CD1c-positive myeloid dendritic cell (primary cell): ENCODE results near the gene LRRC8A.
"Not testable (repeated sequence)": the region's sequence is repeated elsewhere in the genome, so short reads cannot be mapped to it uniquely, and the experiment has no call there.

Experiments
- DNase-seq: peaks from one replicate; pipeline ENCODE4 v3.0.0-alpha.2; 2016; ENCODE audit errors: extremely low spot score

The LRRC8A gene

DNA sequence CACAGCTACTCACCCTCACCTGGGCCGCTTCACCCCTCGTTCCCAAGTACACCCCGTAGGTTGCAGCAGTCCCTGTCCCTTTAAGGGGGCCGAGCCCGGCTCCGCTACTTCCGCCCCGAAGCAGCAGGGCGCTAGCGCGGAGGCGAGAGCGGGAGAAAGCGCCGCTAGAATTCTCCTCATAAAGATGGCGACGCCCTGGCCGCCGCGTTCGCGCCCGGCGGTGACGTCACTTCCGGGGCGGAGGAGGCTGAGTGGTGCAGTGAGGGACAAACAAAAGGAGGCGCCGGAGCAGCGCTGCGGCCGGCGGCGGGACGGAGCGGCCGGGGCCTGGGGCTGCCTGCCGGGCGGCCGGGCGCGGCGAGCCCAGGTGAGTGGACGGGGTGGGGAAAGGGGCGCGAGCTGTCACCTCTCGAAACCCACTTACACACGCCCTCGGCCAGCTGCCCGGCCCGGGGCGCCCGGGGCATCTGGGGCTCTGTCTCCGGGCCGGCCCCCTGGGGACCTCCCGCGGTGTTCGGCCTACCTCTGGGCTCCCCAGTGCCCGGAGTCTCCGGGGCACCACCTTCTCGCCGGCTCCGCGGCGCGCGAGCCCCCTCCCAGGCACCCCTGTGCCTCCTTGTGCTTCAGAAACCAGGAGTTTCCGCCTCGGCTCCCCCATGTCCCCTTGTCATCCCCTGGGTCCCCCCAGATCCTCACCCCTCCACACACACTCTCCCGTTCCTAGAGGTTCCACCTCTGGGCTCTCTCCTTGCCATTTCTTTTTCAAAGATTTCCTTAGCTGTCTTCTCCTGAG, at the start of gene LRRC8A, which contains the start of gene KYAT1:
LRRC8A (plus strand) TSS at position 250 of the 793 bp plus-strand sequence. CDS start 25,032 bp downstream, outside the sequence.
KYAT1 (minus strand) TSS at position 67 of the 793 bp plus-strand sequence. CDS start 36,545 bp downstream, outside the sequence.
- peak; percentile 99 for DNase-seq

DNA sequence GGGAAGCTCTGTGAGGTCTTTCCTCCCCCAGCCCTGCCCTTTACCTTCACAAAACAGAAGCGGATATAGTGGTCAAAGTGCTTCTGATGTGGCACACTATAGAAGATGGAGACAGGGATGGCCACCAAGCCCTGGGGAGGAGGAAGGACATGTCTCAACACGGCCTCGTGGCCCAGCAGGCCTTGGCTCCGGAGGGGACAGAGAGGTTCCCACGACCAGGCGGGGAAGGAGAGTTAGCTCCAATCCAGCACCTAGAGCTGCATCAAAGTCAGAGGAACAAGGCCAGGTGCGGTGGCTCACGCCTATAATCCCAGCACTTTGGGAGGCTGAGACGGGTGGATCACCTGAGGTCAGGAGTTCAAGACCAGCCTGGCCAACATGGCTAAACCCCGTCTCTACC, 48.2 kb upstream of the LRRC8A start:
- DNase-seq: no peak

DNA sequence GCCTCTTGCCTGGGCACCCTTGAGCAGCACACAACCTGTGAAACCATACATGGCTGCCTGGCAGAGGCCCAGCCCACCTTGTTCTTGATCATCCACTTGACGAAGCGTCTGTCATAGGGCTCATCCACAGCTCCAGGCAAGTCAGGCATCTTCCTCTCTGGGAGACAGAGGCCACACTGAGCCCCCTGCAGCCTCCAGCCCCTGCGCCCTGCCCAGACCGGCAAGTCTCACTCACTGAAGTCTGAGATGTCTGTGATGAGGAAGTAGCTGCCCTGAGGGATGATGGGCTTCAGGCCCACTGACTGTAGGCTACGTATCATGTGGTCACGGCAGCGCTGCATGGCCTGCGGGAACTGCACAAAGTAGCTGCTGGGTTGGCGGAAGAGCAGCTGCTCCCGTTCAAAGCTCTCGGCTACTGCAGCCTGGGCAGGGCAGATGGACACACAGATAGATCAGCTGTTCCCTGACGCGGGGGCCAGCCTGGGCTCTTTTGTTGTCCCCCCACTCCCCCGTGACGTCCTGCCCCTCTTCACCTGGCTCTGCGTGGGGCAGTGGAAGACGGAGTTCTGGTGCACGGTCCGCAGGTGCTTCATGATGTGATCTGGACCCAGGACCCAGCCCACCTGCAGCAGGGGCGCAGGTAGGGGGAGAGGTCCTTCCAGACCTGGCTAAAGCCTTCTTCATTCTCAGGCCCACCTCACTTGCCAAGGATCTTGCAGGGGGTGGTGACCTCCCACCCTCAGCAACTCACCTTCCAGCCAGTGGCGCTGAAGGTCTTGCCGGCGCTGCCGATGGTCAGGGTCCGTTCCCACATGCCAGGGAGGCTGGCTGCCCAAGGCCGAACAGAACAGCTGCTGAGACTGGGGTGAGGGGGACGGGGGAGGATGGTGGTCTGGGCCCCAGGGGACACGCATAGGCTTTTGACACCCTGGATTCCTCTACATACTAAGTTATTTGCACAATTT, 46.4 kb upstream of the LRRC8A start:
- no peak for DNase-seq

DNA sequence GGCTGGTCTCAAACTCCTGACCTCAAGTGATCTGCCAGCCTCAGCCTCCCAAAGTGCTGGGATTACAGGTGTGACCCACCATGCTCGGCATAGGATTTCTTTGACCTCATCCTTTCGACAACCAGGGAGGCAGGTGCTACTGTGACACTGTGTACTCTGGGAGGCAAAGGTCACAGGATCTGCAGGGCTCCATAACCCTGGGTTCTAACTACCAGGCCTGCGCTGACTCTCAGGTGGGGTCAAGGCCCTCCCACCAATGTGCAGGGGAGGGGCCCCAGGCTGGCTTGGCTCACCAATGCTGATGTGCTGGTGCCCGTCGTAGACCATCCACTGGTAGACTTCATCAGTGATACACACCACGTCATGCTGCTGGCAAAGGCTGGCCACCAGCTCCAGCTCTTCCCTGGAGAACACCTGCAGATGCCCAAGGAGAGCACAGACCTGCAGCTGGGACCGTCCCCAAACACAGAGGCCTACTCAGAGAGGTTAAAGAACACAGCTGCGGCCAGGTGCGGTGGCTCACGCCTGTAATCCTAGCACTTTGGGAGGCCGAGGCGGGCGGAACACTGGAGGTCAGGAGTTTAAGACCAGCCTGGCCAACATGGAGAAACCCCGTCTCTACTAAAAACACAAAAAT, 45.3 kb upstream of the LRRC8A start:
- no peak for DNase-seq

DNA sequence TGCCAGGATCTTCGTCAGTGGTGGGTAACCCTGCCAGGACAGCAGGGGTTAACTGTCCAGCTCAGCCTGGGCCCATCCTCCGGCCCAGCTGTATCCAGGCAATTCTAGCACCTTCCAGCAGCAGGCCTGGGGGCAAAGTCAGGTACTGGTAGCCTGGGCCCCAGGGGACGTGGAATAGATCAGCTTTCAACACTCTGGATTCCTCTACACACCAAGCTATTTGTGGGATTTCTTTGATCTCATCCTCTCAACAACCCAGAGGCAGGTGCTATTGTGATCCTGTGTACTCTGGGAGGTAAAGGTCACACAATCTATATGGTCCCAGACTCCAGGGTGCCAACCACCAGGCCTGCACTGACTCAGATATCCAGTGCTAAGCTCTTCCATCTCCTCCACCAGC, 43.6 kb upstream of the LRRC8A start:
- DNase-seq: no peak

DNA sequence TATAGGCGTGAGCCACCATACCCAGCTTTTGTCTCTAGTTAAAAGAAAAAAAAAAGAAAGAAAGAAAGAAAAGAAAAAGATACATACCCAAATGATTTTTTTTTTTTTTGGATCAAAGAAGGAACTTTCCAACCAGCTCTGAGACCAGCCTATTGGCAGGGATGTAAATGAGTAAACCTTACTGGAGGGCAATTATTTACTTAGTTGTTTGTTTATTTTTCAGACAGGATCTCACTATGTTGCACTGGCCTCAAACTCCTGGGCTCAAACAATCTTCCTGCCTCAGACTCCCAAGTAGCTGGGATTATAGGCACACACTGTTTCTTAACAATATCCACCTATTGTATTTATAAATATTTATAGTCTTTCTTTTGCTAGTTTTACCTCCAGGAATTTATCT, 41.4 kb upstream of the LRRC8A start:
- no peak for DNase-seq

DNA sequence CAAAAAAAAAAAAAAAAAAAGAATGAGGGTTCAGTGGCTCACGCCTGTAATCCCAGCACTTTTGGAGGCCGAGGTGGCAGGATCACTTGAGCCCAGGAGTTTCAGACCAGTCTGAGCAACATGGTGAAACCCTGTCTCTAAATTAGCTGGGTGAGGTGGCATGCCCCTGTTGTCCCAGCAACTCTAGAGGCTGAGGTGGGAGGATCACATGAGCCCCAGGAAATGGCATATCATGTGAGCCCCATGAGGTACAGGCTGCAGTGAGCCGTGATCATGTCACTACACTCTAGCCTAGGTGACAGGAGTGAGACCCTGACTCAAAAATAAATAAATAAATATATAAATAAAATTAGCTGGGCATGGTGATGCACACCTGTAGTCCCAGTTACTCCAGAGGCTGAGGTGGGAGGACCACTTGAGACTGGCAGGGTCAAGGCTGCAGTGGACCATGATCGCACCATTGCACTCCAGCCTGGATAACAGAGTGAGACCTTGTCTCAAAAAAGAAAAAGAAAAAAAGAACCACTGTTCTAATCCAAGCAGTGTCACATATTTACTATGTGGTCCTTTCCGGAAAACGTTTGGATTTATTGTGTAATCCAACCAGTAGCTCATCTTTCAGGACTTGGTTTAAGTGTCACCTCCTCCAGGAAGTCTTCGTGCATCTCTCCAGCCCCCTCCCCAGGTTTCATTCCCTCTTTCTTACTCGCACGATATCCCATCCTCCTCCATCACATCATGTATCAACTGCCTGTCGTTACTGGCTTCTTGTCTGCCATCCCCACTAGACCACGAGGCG, 40.0 kb upstream of the LRRC8A start:
- DNase-seq: no peak

DNA sequence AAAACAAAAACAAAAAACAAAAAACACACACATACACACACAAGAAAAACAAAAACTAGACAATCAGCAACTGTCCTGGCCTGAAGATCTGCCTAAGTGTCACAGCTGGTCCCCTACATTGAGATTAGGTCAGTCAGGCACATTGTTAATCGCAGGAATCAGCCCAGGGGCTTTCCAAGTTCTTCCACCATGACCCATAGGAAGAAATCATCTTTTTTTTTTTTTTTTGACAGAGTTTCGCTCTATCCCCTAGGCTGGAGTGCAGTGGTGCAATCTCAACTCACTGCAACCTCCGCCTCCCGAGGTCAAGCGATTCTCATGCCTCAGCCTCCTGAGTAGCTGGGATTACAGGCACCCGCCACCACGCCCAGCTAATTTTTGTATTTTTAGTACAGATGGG, 38.8 kb upstream of the LRRC8A start:
- not testable (repeated sequence) for DNase-seq

DNA sequence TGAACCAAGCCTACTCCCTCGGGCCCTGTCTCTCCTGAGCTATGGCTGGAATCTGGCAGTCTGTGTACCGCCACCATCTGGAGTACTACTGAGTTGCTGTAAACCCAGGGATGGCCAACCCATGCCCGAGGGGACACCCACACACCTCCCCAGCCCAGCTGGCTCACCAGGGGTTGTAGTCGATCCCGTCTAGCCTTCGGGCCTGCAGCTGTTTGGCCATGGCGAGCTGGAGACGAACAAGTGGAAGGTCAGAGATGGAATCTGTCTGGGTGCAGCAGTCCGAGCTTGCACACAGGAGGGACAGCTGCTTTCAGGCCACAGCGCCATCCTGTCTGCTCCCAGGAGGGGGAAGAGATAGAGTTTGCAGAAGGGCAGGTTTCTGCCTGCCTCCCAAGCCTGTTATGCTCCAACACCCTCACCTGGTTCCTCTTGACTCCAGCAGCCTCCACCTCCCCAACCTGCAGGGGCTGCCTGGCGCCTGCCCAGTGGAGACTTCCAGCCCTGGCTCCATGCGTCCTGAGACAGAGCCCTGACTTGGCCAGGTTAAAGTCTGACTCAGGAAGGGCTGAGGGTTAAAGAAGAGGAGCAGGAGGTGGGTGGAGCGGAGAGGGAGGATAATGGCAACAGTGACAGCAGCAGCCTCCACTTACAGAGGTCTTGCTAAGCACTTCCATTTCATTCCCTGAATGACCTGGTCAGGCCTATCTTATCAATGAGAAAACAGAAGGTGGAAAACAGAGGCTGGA, 36.6 kb upstream of the LRRC8A start:
- no peak for DNase-seq

DNA sequence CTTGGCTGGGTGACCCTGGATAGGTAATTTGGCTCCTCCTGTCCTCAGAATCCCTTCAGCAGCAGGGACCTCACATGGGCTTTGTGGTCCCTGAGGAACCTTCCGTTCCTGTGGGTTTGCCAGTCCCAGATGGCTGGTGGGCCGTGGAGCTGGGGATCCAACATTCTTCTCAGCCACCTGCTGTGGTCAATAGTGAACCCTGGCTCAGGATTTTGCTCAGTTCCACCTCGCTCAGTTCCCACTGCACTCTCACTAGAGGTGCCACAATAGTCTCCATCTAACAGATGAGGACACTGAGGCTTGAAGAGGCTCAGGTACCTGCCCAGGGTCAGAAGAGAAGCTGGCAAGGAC, 35.3 kb upstream of the LRRC8A start:
- no peak for DNase-seq

DNA sequence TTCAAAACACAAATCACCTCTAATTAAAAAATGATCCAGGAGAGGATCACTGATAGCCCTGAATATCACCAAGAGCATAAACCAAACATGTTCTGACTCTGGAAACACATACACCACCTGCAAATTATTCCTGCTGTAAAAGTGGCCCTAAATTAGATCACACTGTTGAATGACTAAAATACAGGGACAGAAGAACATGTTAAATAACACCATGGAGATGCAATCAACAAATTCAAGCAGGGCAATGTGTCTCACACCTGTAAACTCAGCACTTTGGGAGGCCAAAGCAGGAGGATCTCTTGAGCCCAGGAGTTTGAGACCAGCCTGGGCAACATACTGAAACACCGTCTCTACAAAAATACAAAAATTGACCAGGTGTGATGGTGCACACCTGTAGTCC, 34.1 kb upstream of the LRRC8A start:
- no peak for DNase-seq

DNA sequence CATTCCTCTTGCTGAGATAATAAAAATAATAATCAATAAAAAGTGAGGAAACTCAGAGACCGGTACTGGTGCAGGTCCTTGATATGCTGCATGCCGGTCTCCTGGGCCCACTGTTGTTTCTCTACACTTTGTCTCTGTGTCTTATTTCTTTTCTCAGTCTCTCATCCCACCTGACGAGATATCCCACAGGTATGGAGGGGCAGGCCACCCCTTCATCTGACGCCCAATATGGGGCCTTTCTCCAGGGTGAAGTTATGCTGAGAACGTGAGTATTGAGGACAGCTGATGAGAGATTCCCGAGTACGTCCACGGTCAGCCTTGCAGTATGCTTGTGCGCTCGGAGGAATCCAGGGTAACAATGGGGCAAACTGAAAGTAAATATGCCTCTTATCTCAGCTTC, 30.9 kb upstream of the LRRC8A start:
- not testable (repeated sequence) for DNase-seq

DNA sequence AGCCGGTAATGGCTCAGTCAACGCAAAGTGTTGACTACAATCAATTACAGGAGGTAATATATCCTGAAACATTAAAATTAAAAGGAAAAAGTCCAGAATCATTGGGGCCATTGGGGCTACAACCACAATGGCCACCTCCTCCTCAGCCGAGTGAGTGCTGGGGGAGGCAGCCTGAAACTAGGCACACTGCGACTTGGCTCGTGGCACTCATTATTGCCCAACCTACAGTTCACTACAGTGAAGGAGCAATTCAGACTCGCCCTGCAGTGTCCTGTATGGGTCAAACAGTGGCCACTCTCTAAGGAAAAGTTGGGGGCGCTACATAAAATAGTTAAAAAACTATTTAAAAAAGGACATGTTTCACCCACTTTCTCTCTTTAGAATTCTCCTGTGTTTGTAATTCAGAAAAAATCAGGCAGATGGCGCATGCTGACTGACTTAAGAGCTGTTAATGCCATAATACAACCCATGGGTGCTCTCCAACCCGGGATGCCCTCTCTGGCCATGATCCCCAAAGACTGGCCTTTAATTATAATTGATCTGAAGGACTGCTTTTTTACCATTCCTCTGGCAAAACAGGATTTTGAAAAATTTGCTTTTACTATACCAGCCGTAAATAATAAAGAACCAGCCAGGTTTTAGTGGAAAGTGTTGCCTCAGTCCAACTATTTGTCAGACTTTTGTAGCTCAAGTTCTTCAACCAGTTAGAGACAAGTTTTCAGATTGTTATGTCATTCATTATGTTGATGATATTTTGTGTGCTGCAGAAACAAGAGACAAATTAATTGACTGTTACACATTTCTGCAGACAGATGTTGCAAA, 29.9 kb upstream of the LRRC8A start:
- peak; percentile 64 for DNase-seq

DNA sequence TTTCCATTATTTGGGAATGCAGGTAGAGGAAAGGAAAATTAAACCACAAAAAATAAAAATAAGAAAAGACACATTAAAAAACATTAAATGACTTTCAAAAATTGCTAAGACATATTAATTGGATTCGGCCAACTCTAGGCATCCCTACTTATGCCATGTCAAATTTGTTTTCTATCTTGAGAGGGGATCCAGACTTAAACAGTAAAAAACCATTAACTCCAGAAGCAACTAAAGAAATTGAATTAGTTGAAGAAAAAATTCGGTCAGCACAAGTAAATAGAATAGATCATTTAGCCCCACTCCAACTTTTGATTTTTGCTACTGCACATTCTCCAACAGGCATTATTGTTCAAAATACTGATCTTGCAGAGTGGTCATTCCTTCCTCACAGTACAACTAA, 29.3 kb upstream of the LRRC8A start:
- DNase-seq: not testable (repeated sequence)

DNA sequence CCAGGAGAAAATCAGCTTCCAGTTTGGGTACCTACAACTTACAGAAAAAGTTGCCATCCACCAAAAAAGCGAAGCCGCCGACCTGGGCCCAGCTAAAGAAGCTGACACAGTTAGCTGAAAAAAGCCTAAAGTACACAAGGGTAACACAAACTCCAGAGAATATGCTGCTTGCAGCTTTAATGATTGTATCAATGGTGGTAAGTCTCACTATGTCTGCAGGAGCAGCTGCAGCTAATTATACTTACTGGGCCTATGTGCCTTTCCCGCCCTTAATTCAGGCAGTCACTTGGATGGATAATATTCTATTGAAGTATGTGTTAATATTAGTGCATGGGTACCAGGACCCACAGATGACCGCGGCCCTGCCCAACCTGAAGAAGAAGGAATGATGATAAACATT, 27.5 kb upstream of the LRRC8A start:
- DNase-seq: not testable (repeated sequence)

DNA sequence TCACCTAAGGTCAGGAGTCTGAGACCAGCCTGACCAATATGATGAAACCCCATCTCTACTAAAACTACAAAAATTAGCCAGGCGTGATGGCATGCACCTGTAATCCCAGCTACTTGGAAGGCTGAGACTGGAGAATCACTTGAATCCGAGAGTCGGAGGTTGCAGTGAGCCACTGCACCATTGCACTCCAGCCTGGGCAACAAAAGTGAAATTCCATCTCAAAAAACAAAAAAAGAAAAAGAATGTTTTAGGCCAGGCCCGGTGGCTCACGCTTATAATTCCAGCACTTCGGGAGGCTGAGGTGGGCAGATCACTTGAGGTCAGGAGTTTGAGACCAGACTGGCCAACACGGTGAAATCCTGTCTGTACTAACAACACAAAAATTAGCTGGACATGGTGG, 23.5 kb upstream of the LRRC8A start:
- not testable (repeated sequence) for DNase-seq

DNA sequence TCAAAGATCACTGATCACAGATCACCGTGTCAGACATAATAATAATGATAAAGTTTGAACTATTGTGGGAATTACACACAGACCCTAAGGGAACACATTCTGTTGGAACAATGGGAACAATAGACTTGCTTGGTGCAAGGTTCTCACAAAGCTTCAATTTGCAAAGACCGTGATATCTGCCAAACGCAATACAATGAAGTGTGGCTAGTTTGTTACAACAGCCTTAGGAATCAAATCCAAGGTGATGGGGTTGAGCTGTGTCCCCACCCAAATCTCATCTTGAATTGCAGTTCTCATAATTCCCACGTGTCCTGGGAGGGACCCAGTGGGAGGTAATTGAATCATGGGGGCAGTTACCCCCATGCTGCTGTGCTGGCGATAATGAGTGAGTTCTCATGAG, 21.0 kb upstream of the LRRC8A start:
- DNase-seq: no peak

DNA sequence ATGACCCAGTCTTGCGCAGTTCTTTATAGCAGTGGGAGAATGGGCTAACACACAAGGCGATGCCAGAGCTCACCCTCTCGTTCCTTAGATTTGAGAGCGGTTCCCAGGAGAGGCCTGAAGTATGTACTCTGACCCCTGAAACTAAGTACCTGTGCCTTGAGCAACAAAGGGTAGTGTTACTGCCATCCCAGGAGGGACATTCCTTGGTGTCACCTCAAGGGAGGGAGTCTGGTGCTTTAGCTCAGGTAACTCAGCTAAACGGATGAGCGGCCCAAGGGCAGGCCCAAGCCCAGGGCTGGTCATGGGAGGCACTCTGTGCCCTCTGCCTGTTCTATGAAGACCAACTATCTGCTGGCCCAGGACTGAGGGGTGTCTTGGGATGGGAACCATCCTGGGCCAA, 20.4 kb upstream of the LRRC8A start:
- no peak for DNase-seq

DNA sequence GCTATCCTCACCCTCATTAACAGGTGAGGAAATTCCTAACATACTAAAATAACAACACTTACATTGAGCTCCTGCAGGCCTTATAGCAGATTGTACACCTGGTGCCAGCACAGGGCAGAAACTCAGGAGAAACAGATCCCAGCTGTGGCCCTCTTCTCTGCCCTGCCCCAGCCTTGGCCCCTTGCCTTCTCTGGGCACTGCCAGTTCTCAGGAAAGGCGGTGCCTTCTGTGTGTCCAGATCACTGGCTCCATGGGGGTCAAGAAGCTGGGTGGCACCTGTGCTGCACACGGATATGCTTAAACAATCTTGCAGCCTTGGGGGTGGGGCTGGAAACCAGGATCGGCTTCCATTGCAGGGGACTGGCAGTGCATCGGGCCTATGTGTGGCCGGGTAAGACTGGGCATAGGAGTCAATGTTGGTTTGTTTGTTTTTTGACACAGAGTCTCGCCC, 19.5 kb upstream of the LRRC8A start:
- no peak for DNase-seq

DNA sequence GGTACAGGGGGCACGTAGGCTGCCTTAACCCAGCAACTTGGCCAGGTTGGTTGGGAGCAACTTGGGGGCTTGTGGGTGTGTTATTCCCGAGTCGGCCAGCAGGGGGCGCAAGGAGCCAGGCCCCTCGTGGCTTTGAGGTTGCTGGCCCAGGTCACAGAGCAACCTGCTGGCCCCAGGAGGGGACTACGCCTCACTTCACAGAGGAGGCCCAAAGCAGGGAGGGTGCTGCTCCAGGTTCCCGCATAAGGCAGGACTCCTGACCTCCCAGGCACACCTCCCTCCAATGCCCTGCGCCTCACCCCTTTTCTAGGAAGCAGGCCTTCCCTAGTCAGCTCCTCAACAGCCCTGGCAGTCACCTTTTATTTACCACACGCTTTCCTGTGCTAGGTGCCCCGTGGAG, 18.3 kb upstream of the LRRC8A start:
- peak; percentile 85 for DNase-seq
